GM21526 (cell line): ENCODE data around the gene ZFP92.

Experiments used
- ATAC-seq: cut with Tn5 transposase; IDR thresholded peaks from one replicate; pipeline ENCODE4 v1.9.1; 2021; ENCODE audit warnings: moderate library complexity; ENCODE audit not compliant: unreplicated experiment, low FRiP score

The ZFP92 gene

DNA sequence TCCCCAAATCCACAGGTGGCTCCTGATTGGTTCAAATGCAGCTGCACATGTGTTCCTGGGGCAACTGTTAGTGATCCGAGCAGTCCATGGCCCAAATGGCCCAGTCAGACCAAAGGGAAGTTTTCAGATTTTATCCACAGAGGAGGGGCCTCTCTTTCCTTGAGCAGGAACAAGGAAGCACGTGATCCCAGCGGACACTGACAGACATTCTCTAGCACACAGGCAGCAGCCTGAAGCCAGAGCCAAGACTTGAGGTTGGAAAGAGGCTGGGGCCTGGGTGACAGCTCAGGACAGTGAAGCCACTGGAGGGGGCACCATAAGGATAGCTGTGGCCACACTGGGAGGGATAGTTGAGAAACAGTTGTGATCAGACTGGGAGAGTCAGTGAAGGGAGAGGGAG lies 3.5 kb upstream of the ZFP92 start:
- ATAC-seq: no peak

DNA sequence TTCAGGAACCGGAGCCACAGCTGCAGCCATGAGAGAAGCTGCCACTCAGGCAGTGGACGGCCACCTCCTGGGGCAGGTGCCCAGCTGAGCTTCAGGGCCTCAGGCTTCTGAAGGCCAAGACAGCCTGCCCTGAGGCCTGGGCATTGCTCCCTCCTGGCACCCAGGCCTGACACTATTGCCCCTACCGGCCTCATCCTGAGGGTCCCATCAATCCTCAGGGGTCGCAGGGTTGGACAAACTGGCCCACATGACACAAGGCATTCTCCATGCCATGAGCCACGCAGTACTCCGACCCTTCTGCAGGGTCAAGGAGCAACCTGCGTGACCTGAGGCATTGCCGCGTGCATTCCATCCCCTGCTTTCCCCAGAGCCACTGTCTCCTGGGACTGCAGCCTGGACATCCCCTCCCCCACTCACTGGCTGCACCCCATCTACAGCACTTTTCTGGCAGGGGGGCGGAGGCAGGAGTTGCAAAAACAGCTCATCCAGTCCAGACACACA lies 3.0 kb upstream of the ZFP92 start:
- no peak for ATAC-seq

DNA sequence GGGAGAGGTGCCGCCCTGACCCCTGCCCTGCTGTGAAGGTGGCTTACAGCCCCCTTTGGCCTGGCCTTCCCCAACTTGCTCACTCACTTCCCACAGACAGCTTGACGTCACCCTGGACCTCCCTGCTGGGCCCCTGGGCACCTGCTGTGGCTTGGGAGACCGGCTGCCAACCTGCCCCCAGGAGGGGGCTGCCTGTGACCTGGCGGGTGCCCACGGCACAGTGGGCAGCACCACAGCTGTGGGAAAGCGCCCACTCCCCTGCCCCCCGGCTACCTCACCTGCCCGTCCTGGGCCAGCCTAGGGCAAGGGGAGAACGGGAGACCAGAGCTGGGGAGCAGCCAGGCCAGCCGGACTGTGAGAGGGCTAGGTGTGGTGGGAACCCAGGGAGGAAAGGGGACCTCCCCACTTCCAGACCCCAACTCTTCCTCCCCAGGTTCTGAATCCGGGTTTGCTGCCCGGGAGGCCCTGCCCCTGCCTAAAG lies 2.4 kb upstream of the ZFP92 start:
- ATAC-seq: no peak

- no peak for ATAC-seq
Observed at GRCh38 chrX:153409414-153410101, 1.7 kb upstream of the ZFP92 start.

GRCh38 chrX:153410373-153410772 lies 899 bp upstream of the ZFP92 start:
- ATAC-seq: no peak

GRCh38 chrX:153410888-153411254 lies 401 bp upstream of the ZFP92 start:
- ATAC-seq: no peak

- ATAC-seq: no peak
Observed at GRCh38 chrX:153411988-153412574, 809 bp downstream of the ZFP92 start.

GRCh38 chrX:153412746-153413720 lies 1.8 kb downstream of the ZFP92 start:
- ATAC-seq: no peak

DNA sequence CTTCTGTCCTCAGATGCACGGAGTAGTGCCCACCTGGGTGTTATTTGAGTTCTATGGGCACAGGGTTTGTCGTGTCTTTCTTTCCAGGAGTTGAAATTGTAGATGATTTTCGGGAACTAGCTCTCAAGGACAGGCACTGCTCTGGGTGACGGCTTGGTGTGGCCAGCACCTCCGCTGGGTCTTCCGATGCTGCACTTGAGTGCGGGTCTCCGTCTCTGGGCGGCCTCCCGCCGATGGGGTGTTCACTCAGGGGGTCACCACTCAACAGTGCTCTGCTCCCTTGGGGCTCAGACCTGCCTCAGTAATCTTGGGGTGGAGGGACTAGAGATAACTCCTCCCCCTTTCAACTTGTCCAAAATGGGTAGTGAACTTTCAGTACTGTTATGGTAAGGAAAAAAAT lies 2.5 kb downstream of the ZFP92 start:
- ATAC-seq: no peak

DNA sequence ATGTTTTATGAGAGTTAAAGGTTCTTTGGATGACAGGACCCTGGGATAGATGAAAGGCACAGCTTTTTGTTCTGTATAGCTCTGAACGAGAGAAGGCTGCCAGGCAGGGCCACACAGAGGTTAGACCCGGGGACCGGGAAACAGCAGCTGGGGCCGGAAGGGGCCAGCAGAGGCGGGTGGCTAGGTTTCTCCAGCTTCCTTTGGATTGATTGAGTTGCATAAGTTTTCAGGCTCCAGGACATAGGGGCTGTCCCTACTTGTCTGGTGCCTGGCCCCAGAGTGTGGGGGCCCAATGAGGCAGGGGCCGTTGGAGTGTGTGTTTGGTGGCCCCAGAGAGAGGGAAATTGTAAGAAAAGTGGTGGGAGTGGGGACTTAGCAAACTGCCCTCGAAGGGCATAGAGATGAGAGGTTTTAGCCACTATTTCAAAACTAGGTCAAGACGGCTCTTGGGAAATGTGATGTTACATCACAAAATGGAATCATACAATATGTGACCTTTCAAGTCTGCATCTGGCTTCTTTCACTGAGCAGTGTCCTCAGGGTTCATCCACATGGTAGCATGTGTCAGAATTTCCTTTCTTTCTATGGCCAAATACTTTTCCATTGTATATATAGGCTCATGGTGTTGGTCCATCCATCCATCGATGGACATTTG lies 3.7 kb downstream of the ZFP92 start:
- ATAC-seq: no peak

GRCh38 chrX:153416781-153417450 lies 5.6 kb downstream of the ZFP92 start:
- no peak for ATAC-seq

- no peak for ATAC-seq
Observed at GRCh38 chrX:153417637-153418036, 6.4 kb downstream of the ZFP92 start.

DNA sequence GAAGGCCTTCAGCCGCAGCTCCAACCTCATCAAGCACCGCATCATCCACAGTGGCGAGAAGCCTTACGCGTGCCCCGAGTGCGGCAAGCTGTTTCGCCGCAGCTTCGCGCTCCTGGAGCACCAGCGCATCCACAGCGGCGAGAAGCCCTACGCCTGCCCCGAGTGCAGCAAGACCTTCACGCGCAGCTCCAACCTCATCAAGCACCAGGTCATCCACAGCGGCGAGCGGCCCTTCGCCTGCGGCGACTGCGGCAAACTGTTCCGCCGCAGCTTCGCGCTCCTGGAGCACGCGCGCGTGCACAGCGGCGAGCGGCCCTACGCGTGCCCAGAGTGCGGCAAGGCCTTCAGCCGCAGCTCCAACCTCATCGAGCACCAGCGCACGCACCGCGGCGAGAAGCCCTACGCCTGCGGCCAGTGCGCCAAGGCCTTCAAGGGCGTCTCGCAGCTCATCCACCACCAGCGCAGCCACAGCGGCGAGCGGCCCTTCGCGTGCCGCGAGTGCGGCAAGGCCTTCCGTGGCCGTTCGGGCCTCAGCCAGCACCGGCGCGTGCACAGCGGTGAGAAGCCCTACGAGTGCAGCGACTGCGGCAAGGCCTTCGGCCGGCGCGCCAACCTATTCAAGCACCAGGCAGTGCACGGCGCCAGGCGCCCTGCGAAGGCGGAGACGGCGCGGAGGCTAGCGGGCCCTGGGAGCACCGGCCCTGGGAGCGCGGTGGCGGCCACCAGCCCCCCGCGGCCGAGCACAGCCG lies 9.8 kb downstream of the ZFP92 start:
- ATAC-seq: no peak

- ATAC-seq: no peak
Observed at GRCh38 chrX:153421856-153422255, 10.6 kb downstream of the ZFP92 start.

GRCh38 chrX:153423652-153424051 lies 12.4 kb downstream of the ZFP92 start:
- ATAC-seq: no peak

- no peak for ATAC-seq
Observed at GRCh38 chrX:153426204-153426603, 14.9 kb downstream of the ZFP92 start.

GRCh38 chrX:153430796-153431195 lies 19.5 kb downstream of the ZFP92 start:
- no peak for ATAC-seq

- ATAC-seq: no peak
Observed at GRCh38 chrX:153433161-153433680, 21.9 kb downstream of the ZFP92 start.

GRCh38 chrX:153433781-153434285 lies 22.6 kb downstream of the ZFP92 start:
- ATAC-seq: no peak
